IMR-90 (cell line): ENCODE measurements around the gene PLCL1. TPM values are rescaled to one million over a fixed set of nuclear protein-coding genes. Genes with fewer than 3 reads are reported as not detected.

Experiments
- ATAC-seq: fragments of 200-7000 bp; cut with Tn5 transposase; 2 replicates; pipeline ENCODE4 v1.9.1; 2020; ENCODE audit warnings: low read depth, mild to moderate bottlenecking, moderate library complexity
- BruUV-seq: library from RNA; stranded (reverse); fragments of 400-500 nt; replicated peaks from 2 replicates; lab custom pipeline; 2021; lab: Mats Ljungman, UMichigan
- CTCF ChIA-PET: fragments of 300-600 bp; formaldehyde crosslinking; extraction: SDS; loops from one replicate; lab custom pipeline; 2021; ENCODE audit warnings: antibody characterized with exemption; lab: Yijun Ruan, JAX
- POLR2A ChIA-PET: fragments of 300-600 bp; sonication (Branson Sonifier 250); formaldehyde crosslinking; loops from one replicate; lab custom pipeline; 2022; ENCODE audit warnings: antibody characterized with exemption; ENCODE audit not compliant: unreplicated experiment; lab: Charles Lee
- DNase-seq: peaks from one replicate; pipeline ENCODE4 v3.0.0; 2013
- H2AFZ ChIP-seq: replicated peaks from 2 replicates; pipeline ENCODE3; 2013; ENCODE audit warnings: low read length, mild to moderate bottlenecking; ENCODE audit not compliant: poor library complexity
- H2AK5ac ChIP-seq: 2 replicates; pipeline ENCODE4 v1.6.1; 2013; ENCODE audit warnings: low read depth, low read length, inconsistent platforms
- H2AK9ac ChIP-seq: replicated peaks from 2 replicates; pipeline ENCODE3; 2013; ENCODE audit warnings: mild to moderate bottlenecking, low read depth, low read length, moderate library complexity; ENCODE audit not compliant: poor library complexity
- H2BK120ac ChIP-seq: 2 replicates; pipeline ENCODE4 v1.6.1; 2013; ENCODE audit warnings: low read depth, low read length, inconsistent platforms
- H2BK15ac ChIP-seq: 3 replicates; pipeline ENCODE4 v1.6.1; 2013; ENCODE audit warnings: low read depth, low read length, inconsistent platforms
- H2BK20ac ChIP-seq: 2 replicates; pipeline ENCODE4 v1.6.1; 2013; ENCODE audit warnings: low read depth, mild to moderate bottlenecking, inconsistent platforms, low read length, moderate library complexity
- H2BK5ac ChIP-seq: 2 replicates; pipeline ENCODE4 v1.6.1; 2013; ENCODE audit warnings: mild to moderate bottlenecking, low read depth, low read length, inconsistent platforms; ENCODE audit not compliant: poor library complexity, severe bottlenecking
- H3K14ac ChIP-seq: replicated peaks from 2 replicates; pipeline ENCODE4 v1.6.1; 2013; ENCODE audit warnings: low read depth, low read length, inconsistent platforms
- H3K18ac ChIP-seq: 2 replicates; pipeline ENCODE4 v1.6.1; 2013; ENCODE audit warnings: low read depth, low read length, control low read depth
- H3K23ac ChIP-seq: 2 replicates; pipeline ENCODE4 v1.6.1; 2013; ENCODE audit warnings: low read depth, low read length, inconsistent platforms
- H3K27ac ChIP-seq: 2 replicates; pipeline ENCODE4 v1.5.1; 2013; ENCODE audit warnings: mild to moderate bottlenecking, control low read depth, low read length; ENCODE audit not compliant: insufficient read depth
- H3K27me3 ChIP-seq: 2 replicates; pipeline ENCODE4 v1.6.1; 2013; ENCODE audit warnings: low read length; ENCODE audit not compliant: control insufficient read depth, insufficient read depth
- H3K36me3 ChIP-seq: 2 replicates; pipeline ENCODE4 v1.6.1; 2013; ENCODE audit warnings: low read length, mixed read lengths; ENCODE audit not compliant: control insufficient read depth, insufficient read depth
- H3K4ac ChIP-seq: 2 replicates; pipeline ENCODE4 v1.6.1; 2013; ENCODE audit warnings: low read depth, low read length, inconsistent platforms
- H3K4me1 ChIP-seq: 2 replicates; pipeline ENCODE4 v1.6.1; 2013; ENCODE audit warnings: low read length, mixed read lengths; ENCODE audit not compliant: control insufficient read depth, insufficient read depth
- H3K4me2 ChIP-seq: 2 replicates; pipeline ENCODE4 v1.6.1; 2013; ENCODE audit warnings: low read depth, mild to moderate bottlenecking, control low read depth, low read length, moderate library complexity
- H3K4me3 ChIP-seq: 2 replicates; pipeline ENCODE4 v1.5.1; 2013; ENCODE audit warnings: low read depth, mild to moderate bottlenecking, control low read depth, low read length, moderate library complexity; ENCODE audit not compliant: insufficient read depth
- H3K56ac ChIP-seq: 2 replicates; pipeline ENCODE4 v1.6.1; 2013; ENCODE audit warnings: low read length, inconsistent platforms; ENCODE audit not compliant: insufficient read depth; ENCODE audit errors: extremely low read depth
- H3K79me1 ChIP-seq, 2 experiments: 2 replicates each; pipeline ENCODE4 v1.6.1; 2013; ENCODE audit warnings: low read length in 2 of 2, inconsistent platforms in 1 of 2, low read depth in 1 of 2
- H3K9ac ChIP-seq: 2 replicates; pipeline ENCODE4 v1.6.1; 2013; ENCODE audit warnings: low read depth, low read length, control low read depth
- H3K9me1 ChIP-seq: 2 replicates; pipeline ENCODE4 v1.6.1; 2013; ENCODE audit warnings: low read length, inconsistent platforms; ENCODE audit not compliant: insufficient read depth
- H3K9me3 ChIP-seq: 2 replicates; pipeline ENCODE4 v1.6.1; 2013; ENCODE audit warnings: low read length; ENCODE audit not compliant: control insufficient read depth, insufficient read depth
- H4K20me1 ChIP-seq: 2 replicates; pipeline ENCODE4 v1.6.1; 2013; ENCODE audit warnings: low read length, inconsistent platforms; ENCODE audit not compliant: insufficient read depth
- H4K5ac ChIP-seq: 2 replicates; pipeline ENCODE4 v1.6.1; 2013; ENCODE audit warnings: mild to moderate bottlenecking, low read depth, low read length, control low read depth
- H4K8ac ChIP-seq, 2 experiments: 2 replicates each; pipeline ENCODE4 v1.6.1; 2013; ENCODE audit warnings: low read depth in 2 of 2, low read length in 2 of 2, control low read depth in 1 of 2, inconsistent platforms in 1 of 2
- H4K91ac ChIP-seq: 2 replicates; pipeline ENCODE4 v1.6.1; 2013; ENCODE audit warnings: low read depth, low read length, inconsistent platforms; ENCODE audit not compliant: insufficient read depth
- MAFK ChIP-seq: IDR thresholded peaks from 2 replicates; pipeline ENCODE4 v1.6.1; 2012; ENCODE audit warnings: low read depth, low read length, improper control_type of control experiment
- MXI1 ChIP-seq: IDR thresholded peaks from 2 replicates; pipeline ENCODE4 v1.6.1; 2012; ENCODE audit warnings: low read depth, mild to moderate bottlenecking, low read length, moderate library complexity, borderline replicate concordance
- NFE2L2 ChIP-seq: fragments of 150-350 bp; IDR thresholded peaks from 2 replicates; pipeline ENCODE4 v1.6.1; 2016; ENCODE audit warnings: low read depth, mild to moderate bottlenecking, low read length
- RFX5 ChIP-seq: IDR thresholded peaks from 2 replicates; pipeline ENCODE4 v1.8.0; 2012; ENCODE audit warnings: low read depth, mild to moderate bottlenecking, low read length, moderate library complexity
- WGBS, 2 experiments: methylation state at CpG; one replicate each; pipeline versions ENCODE4 v1.1.5 to v1.1.7; 2013; ENCODE audit warnings: missing lambda C conversion rate in 2 of 2; ENCODE audit not compliant: insufficient read length in 1 of 2; ENCODE audit errors: extremely low coverage in 2 of 2; 5-methylcytosine and 5-hydroxymethylcytosine counted together
- dilution Hi-C: fragments of 300-500 bp; cut with HindIII; formaldehyde crosslinking; loops from one replicate; pipeline ENCODE4 v1.14.3; 2018; ENCODE audit warnings: low sequenced_read_pairs; ENCODE audit not compliant: unreplicated experiment
- in situ Hi-C: fragments of 300-500 bp; cut with MboI; formaldehyde crosslinking; loops from 3 replicates; pipeline ENCODE4 v1.14.3; 2019; ENCODE audit warnings: low sequenced_read_pairs, inconsistent platforms, mixed read lengths
- intact Hi-C: fragments of 100-400 bp; cut with micrococcal nuclease; formaldehyde crosslinking; loops from 2 replicates; pipeline ENCODE4 v1.10.0; 2022
- polyA plus RNA-seq, 3 experiments: library from polyadenylated mRNA; depleted of rRNA; stranded (reverse); fragments of >200 nt; gene quantifications; 2 replicates each; pipeline ENCODE4 v1.2.3, GENCODE V29; 2012; ENCODE audit warnings: low replicate concordance in 1 of 3
- total RNA-seq: library from RNA; depleted of rRNA; stranded (reverse); fragments of >200 nt; gene quantifications from 2 replicates; pipeline ENCODE4 v1.2.3, GENCODE V29; 2012

PLCL1 gene
- total and polyA plus RNA-seq, 2 of the 4 experiments (the other 2 are of a cell fraction): 0.14 to 0.18 TPM

GRCh38 chr2:198004921-198005829 lies 200.8 kb downstream of the PLCL1 start:
- Histone ChIP-seq H4K8ac (no peak overlapping the region), H3K9me3 (no peaks in the 10 kb centered on the region), H3K18ac (no peak overlapping the region), H2AK9ac (no peak overlapping the region), H2BK120ac (no peak overlapping the region), H3K79me1 (no peaks in the 10 kb centered on the region), H3K4me1 (no peaks in the 10 kb centered on the region), H2BK15ac (no peak overlapping the region), H3K56ac (no peak overlapping the region), H3K14ac (no peak overlapping the region), H2BK20ac (no peak overlapping the region), H3K9ac (no peak overlapping the region), H3K23ac (no peak overlapping the region), H3K4ac (no peak overlapping the region), H4K20me1 (no peaks in the 10 kb centered on the region), H2AFZ (no peak overlapping the region), H3K27ac (no peak overlapping the region), H4K91ac (no peak overlapping the region), H3K4me3 (no peak overlapping the region), H3K27me3 (no peaks in the 10 kb centered on the region), H2BK5ac (no peak overlapping the region), H2AK5ac (no peak overlapping the region), H3K36me3 (no peaks in the 10 kb centered on the region), H3K9me1 (no peaks in the 10 kb centered on the region), H4K5ac (no peak overlapping the region), H3K4me2 (no peak overlapping the region)
- DNase-seq (no peak), ATAC-seq (no peak)
- ChIA-PET CTCF (no interaction called here), POLR2A (no interaction called here)
- WGBS, 2 experiments: 90% methylated on average over 2 of the region's 12 CpGs; no CpG with 5 or more reads in 1 of the 2 experiments
- in situ Hi-C loops (no loop called here), intact Hi-C loops (no loop called here), dilution Hi-C loops (no loop called here)
- no TSS peak for BruUV-seq
- TF ChIP-seq NFE2L2 (no peak), RFX5 (no peak), MAFK (no peak), MXI1 (no peak)
